Astrocyte (in vitro differentiated cells and primary cell): ENCODE measurements around the gene GRAP2. TPM values are rescaled to one million over a fixed set of nuclear protein-coding genes. Genes with fewer than 3 reads are reported as not detected.

Source experiments
- DNase-seq: peaks from one replicate; pipeline ENCODE4 v3.0.0-alpha.2; 2010; ENCODE audit warnings: low read depth
- FAIRE-seq: peaks from 2 replicates; lab custom pipeline; 2011; peaks lifted over from hg19 to GRCh38; lab: Jason Lieb, UNC
- H2AFZ ChIP-seq: 2 replicates; pipeline ENCODE4 v1.6.0; 2012; ENCODE audit warnings: low read depth, low read length, inconsistent platforms
- H3K27ac ChIP-seq: 2 replicates; pipeline ENCODE4 v1.5.1; 2011; ENCODE audit warnings: low read depth, low read length, inconsistent platforms
- H3K27me3 ChIP-seq: 2 replicates; pipeline ENCODE4 v1.6.0; 2011; ENCODE audit warnings: low read length, inconsistent platforms; ENCODE audit not compliant: insufficient read depth
- H3K36me3 ChIP-seq: 2 replicates; pipeline ENCODE4 v1.5.1; 2011; ENCODE audit warnings: low read length, inconsistent platforms; ENCODE audit not compliant: insufficient read depth
- H3K4me1 ChIP-seq: 2 replicates; pipeline ENCODE4 v1.5.1; 2011; ENCODE audit warnings: low read length, inconsistent platforms; ENCODE audit not compliant: insufficient read depth
- H3K4me2 ChIP-seq: 2 replicates; pipeline ENCODE4 v1.6.0; 2012; ENCODE audit warnings: low read length, inconsistent platforms
- H3K4me3 ChIP-seq: 2 replicates; pipeline ENCODE4 v1.5.1; 2011; ENCODE audit warnings: low read depth, mild to moderate bottlenecking, low read length, inconsistent platforms; ENCODE audit not compliant: insufficient read depth
- H3K79me2 ChIP-seq: 2 replicates; pipeline ENCODE4 v1.6.0; 2012; ENCODE audit warnings: mild to moderate bottlenecking, low read length, inconsistent platforms; ENCODE audit not compliant: insufficient read depth
- H3K9ac ChIP-seq: 2 replicates; pipeline ENCODE4 v1.6.0; 2012; ENCODE audit warnings: mild to moderate bottlenecking, low read length, inconsistent platforms
- H3K9me3 ChIP-seq: 2 replicates; pipeline ENCODE4 v1.5.1; 2012; ENCODE audit warnings: low read depth, mild to moderate bottlenecking, low read length, inconsistent platforms; ENCODE audit not compliant: insufficient read depth
- H4K20me1 ChIP-seq: 2 replicates; pipeline ENCODE4 v1.6.0; 2012; ENCODE audit warnings: low read length, inconsistent platforms; ENCODE audit not compliant: insufficient read depth
- H3K27ac Mint-ChIP-seq: one replicate; pipeline ENCODE4 v1.8.0; 2021; ENCODE audit warnings: mild to moderate bottlenecking, mixed read lengths; ENCODE audit not compliant: unreplicated experiment
- H3K27me3 Mint-ChIP-seq: one replicate; pipeline ENCODE4 v1.8.0; 2021; ENCODE audit warnings: low read depth, mixed read lengths; ENCODE audit not compliant: unreplicated experiment
- H3K36me3 Mint-ChIP-seq: one replicate; pipeline ENCODE4 v1.8.0; 2021; ENCODE audit warnings: low read depth, mixed read lengths; ENCODE audit not compliant: unreplicated experiment
- H3K4me1 Mint-ChIP-seq: one replicate; pipeline ENCODE4 v1.8.0; 2021; ENCODE audit warnings: low read depth, mixed read lengths; ENCODE audit not compliant: unreplicated experiment
- H3K4me3 Mint-ChIP-seq: one replicate; pipeline ENCODE4 v1.8.0; 2021; ENCODE audit warnings: mild to moderate bottlenecking, moderate library complexity, mixed read lengths; ENCODE audit not compliant: unreplicated experiment
- H3K9me3 Mint-ChIP-seq: one replicate; pipeline ENCODE4 v1.8.0; 2021; ENCODE audit warnings: mild to moderate bottlenecking, mixed read lengths; ENCODE audit not compliant: unreplicated experiment
- EZH2 ChIP-seq: IDR thresholded peaks from 2 replicates; pipeline ENCODE4 v1.6.1; 2012; ENCODE audit warnings: mild to moderate bottlenecking, low read length, inconsistent platforms; ENCODE audit not compliant: insufficient read depth
- total RNA-seq: library from RNA; stranded (reverse); gene quantifications from 2 replicates; pipeline ENCODE4 v1.2.1, GENCODE V29; 2021
- TF ChIP-seq, protein P1 (sequence below): IDR thresholded peaks from 2 replicates; pipeline ENCODE4 v1.5.1; 2011; ENCODE audit warnings: low read depth, mild to moderate bottlenecking, inconsistent platforms, low read length, moderate library complexity; ENCODE audit not compliant: insufficient read depth

GRAP2 gene
- total RNA-seq, 1 donor from 2014 or later, result 0.23 TPM

DNA sequence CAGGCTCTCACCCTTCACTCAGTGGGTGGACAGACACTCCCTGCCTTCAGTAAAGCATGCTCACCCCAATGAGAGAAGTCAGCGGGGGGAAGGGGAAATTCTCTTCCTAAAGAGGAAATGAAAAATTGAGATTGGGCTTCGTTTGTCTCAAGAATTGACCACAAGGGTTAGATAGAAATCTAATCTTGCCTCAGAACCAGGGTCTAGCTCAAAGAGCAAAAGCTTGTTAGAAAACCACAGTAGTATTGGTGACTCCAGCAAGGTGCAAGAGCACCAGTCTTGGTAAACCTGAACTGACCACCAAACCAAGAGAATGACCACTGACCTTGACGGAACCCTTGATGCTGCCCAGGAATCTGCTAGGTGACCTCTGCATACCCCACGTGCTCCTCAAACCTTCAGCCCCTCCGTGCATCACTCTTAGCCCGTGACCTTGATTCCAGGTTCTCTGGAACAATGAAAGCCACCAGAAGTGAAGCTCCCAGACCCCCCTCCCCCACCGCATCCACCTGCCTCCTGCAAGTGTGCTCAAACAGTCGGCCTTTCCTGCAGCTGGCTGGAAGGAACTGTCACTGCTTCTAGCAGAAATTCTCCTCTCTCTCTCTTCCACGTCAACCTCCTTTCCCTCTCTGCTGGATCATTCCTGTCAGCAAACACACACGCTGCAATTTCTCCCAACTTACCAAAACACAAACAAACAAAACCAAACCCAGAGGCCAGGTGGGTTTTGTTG, 56.2 kb downstream of the GRAP2 start:
- H3K27ac Mint-ChIP-seq, result no peak overlapping the region
- H4K20me1 ChIP-seq, result no peaks in the 10 kb centered on the region
- no peaks in the 10 kb centered on the region for H3K79me2 ChIP-seq
- FAIRE-seq, result no peak
- H3K9me3 ChIP-seq, result no peaks in the 10 kb centered on the region
- no peaks in the 10 kb centered on the region for H3K36me3 ChIP-seq
- H2AFZ ChIP-seq, result no peak overlapping the region
- no peaks in the 10 kb centered on the region for H3K36me3 Mint-ChIP-seq
- TF ChIP-seq, protein P1, sequence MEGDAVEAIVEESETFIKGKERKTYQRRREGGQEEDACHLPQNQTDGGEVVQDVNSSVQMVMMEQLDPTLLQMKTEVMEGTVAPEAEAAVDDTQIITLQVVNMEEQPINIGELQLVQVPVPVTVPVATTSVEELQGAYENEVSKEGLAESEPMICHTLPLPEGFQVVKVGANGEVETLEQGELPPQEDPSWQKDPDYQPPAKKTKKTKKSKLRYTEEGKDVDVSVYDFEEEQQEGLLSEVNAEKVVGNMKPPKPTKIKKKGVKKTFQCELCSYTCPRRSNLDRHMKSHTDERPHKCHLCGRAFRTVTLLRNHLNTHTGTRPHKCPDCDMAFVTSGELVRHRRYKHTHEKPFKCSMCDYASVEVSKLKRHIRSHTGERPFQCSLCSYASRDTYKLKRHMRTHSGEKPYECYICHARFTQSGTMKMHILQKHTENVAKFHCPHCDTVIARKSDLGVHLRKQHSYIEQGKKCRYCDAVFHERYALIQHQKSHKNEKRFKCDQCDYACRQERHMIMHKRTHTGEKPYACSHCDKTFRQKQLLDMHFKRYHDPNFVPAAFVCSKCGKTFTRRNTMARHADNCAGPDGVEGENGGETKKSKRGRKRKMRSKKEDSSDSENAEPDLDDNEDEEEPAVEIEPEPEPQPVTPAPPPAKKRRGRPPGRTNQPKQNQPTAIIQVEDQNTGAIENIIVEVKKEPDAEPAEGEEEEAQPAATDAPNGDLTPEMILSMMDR, result no peak
- TF ChIP-seq EZH2, result no peak
- H3K4me1 Mint-ChIP-seq, result peaks cover 61% of the 10 kb centered on the region
- no peak overlapping the region for H3K27ac ChIP-seq
- no peak for DNase-seq
- peaks cover 41% of the 10 kb centered on the region for H3K4me1 ChIP-seq
- H3K27me3 Mint-ChIP-seq, result peaks cover 2% of the 10 kb centered on the region
- no peaks in the 10 kb centered on the region for H3K27me3 ChIP-seq
- no peak overlapping the region for H3K4me3 Mint-ChIP-seq
- no peak overlapping the region for H3K4me2 ChIP-seq
- no peak overlapping the region for H3K4me3 ChIP-seq
- H3K9ac ChIP-seq, result no peak overlapping the region
- peaks cover 7% of the 10 kb centered on the region for H3K9me3 Mint-ChIP-seq

DNA sequence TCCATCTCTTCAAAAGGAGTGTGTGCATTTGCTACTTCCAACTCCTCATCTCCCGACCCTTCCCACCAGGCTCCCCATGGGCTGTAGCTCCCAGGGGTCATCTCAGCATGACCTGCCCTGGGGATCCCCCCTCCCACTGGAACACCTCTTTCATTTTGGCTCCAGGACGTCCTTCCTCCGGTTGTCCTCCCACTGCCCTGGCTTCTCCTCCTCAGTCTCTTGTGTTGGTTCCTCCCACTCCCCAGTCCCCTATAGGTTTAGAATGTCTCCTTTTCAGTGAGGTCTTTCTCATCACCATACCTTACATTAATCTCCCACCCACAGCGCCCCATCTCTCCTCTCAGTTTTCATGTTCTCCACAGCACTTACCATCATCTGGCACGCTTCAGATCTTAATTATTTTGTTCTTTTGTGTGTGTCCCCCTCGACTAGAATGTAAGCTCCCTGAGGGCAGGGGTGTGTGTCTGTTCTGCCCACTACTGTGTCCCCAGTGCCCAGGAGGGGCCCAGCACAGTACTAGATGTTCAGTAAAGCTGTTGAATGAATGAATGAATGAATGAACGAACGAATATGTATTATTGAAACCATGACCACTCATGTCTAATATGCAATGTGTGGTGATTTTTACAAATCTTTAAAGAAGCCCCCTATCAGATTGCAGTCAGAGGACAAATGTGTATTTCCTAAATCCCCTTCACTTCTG, 57.3 kb downstream of the GRAP2 start:
- no peak overlapping the region for H2AFZ ChIP-seq
- Mint-ChIP-seq H3K4me1 (peaks cover 58% of the 10 kb centered on the region), H3K27ac (peak overlapping the region; percentile 21)

More for the DNA sequence above, 57.3 kb downstream of the GRAP2 start:
- peaks cover under 1% of the 10 kb centered on the region for H3K36me3 Mint-ChIP-seq
- Histone ChIP-seq H3K27ac (no peak overlapping the region), H3K79me2 (no peaks in the 10 kb centered on the region), H3K36me3 (no peaks in the 10 kb centered on the region), H3K4me1 (peaks cover 42% of the 10 kb centered on the region), H3K9ac (no peak overlapping the region), H3K27me3 (no peaks in the 10 kb centered on the region), H3K4me3 (no peak overlapping the region), H4K20me1 (no peaks in the 10 kb centered on the region), H3K4me2 (no peak overlapping the region), H3K9me3 (no peaks in the 10 kb centered on the region)
- FAIRE-seq (no peak), DNase-seq (no peak)
- TF ChIP-seq EZH2, result no peak
- TF ChIP-seq, protein P1, result no peak
- H3K27me3 Mint-ChIP-seq, result peaks cover 2% of the 10 kb centered on the region
- no peak overlapping the region for H3K4me3 Mint-ChIP-seq
- peaks cover 7% of the 10 kb centered on the region for H3K9me3 Mint-ChIP-seq
